Type B pancreatic cell (in vitro differentiated cells): ENCODE results near the gene CFLAR. TPM values are rescaled to one million over a fixed set of nuclear protein-coding genes. Genes with fewer than 3 reads are reported as not detected.

Source experiments
- DNase-seq: peaks from one replicate; pipeline ENCODE4 v3.0.0; 2021; ENCODE audit warnings: mixed read lengths; ENCODE audit not compliant: unreplicated experiment; ENCODE audit errors: extremely low spot score
- H3K27ac Mint-ChIP-seq: 2 replicates; pipeline ENCODE4 v1.8.0; 2021; ENCODE audit warnings: mild to moderate bottlenecking, mixed read lengths
- H3K27me3 Mint-ChIP-seq: 2 replicates; pipeline ENCODE4 v1.8.0; 2021; ENCODE audit warnings: mixed read lengths
- H3K36me3 Mint-ChIP-seq: 2 replicates; pipeline ENCODE4 v1.8.0; 2021; ENCODE audit warnings: mixed read lengths
- H3K4me1 Mint-ChIP-seq: one replicate; pipeline ENCODE4 v1.8.0; 2021; ENCODE audit warnings: mixed read lengths; ENCODE audit not compliant: unreplicated experiment
- H3K4me3 Mint-ChIP-seq: 2 replicates; pipeline ENCODE4 v1.8.0; 2021; ENCODE audit warnings: mild to moderate bottlenecking, mixed read lengths
- H3K9me3 Mint-ChIP-seq: 2 replicates; pipeline ENCODE4 v1.8.0; 2021; ENCODE audit warnings: mixed read lengths
- total RNA-seq: library from RNA; stranded (reverse); gene quantifications from 2 replicates; pipeline ENCODE4 v1.2.1, GENCODE V29; 2021; ENCODE audit warnings: low replicate concordance
- TF ChIP-seq, protein P1 (sequence below): fragments of 200-600 bp; sonication (generic); conservative IDR thresholded peaks from 2 replicates; pipeline ENCODE4 v1.5.0; 2021; ENCODE audit warnings: antibody characterized with exemption, mild to moderate bottlenecking

Gene CFLAR
- total RNA-seq, 1 donor from 2014 or later: 26.5 TPM

DNA sequence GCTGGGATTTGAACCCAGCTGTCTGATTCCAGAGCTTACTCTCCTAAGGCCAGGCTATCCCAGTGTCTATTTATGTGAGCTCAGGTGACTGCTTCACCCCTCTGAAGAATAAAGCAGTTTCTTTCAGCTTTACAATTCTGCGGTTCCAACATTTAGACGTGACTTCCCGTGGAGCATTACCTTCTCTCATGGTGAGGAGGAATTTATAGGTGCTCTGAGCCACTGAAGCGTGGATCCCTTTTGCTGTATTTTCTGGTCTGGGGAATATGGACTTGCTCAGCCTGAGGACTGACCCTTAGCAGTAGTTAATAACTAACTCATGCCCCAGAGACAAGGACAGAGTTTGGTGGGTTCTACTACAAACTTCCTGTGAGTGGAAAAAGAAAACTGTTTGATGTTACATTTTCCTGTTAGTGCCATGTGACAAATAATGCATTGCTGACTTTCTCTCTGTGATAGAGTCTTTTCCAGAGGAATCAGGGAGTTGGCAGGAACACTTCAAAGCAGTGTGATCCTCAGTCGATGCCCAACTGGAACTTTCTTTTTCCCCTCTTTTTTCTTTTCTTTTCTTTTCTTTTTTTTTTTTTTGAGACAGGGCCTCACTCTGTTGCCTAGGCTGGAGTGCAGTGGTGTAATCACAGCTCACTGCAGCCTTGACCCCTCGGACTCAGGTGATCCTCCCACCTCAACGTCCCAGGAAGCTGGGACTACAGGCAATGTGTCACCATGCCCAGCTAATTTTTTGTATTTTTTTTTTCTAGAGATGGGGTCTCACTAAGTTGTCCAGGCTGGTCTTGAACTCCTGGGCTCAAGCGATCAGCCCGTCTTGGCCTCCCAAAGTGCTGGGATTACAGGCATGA, 88.9 kb downstream of the CFLAR start:
- H3K27ac Mint-ChIP-seq: no peak overlapping the region
- H3K4me3 Mint-ChIP-seq: no peak overlapping the region
- no peaks in the 10 kb centered on the region for H3K9me3 Mint-ChIP-seq
- TF ChIP-seq, protein P1, sequence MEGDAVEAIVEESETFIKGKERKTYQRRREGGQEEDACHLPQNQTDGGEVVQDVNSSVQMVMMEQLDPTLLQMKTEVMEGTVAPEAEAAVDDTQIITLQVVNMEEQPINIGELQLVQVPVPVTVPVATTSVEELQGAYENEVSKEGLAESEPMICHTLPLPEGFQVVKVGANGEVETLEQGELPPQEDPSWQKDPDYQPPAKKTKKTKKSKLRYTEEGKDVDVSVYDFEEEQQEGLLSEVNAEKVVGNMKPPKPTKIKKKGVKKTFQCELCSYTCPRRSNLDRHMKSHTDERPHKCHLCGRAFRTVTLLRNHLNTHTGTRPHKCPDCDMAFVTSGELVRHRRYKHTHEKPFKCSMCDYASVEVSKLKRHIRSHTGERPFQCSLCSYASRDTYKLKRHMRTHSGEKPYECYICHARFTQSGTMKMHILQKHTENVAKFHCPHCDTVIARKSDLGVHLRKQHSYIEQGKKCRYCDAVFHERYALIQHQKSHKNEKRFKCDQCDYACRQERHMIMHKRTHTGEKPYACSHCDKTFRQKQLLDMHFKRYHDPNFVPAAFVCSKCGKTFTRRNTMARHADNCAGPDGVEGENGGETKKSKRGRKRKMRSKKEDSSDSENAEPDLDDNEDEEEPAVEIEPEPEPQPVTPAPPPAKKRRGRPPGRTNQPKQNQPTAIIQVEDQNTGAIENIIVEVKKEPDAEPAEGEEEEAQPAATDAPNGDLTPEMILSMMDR: no peak
- H3K36me3 Mint-ChIP-seq: no peaks in the 10 kb centered on the region
- DNase-seq: no peak
- peaks cover 14% of the 10 kb centered on the region for H3K4me1 Mint-ChIP-seq
- H3K27me3 Mint-ChIP-seq: no peaks in the 10 kb centered on the region

DNA sequence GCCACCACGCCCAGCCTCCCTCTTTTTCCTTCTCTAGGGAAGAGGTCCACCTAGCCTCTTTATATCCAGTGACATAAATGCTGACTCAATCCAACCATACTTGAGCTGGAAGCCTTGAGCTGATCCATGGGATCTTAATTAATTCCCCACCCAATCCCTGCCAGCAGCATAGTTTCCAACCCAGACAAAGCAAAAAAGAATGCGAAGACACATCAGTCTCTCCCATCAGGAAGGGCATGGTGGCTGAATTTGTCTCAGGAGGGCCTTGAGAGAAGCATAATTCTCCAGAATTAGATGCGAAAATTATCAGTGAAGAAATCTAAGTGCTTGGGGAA, 89.5 kb downstream of the CFLAR start:
- no peak overlapping the region for H3K4me3 Mint-ChIP-seq
- TF ChIP-seq, protein P1: no peak
- no peaks in the 10 kb centered on the region for H3K27me3 Mint-ChIP-seq
- peaks cover 14% of the 10 kb centered on the region for H3K4me1 Mint-ChIP-seq
- no peak overlapping the region for H3K27ac Mint-ChIP-seq
- H3K36me3 Mint-ChIP-seq: no peaks in the 10 kb centered on the region
- DNase-seq: no peak
- H3K9me3 Mint-ChIP-seq: no peaks in the 10 kb centered on the region

DNA sequence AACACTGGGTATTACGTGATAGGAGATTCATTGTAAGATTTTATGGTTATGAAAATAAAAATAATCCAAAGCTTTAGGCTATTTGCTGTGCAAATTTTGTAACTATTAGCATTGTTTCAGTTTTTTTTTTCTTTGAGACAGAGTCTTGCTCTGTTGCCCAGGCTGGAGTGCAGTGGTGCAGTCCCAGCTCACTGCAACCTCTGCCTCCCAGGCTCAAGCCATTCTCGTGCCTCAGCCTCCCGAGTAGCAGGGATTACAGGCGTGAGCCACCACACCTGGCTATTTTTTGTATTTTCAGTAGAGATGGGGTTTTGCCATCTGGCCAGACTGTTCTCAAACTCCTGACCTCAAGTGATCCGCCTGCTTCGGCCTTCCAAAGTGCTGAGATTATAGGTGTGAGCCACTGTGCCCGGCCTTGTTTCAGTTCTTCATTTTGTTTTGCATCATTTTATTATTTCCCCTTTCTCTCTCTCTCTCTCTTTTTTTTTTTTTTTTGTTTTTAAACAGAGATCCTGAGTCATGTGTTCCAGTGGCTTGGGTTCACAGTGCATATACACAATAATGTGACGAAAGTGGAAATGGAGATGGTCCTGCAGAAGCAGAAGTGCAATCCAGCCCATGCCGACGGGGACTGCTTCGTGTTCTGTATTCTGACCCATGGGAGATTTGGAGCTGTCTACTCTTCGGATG, 92.7 kb downstream of the CFLAR start:
- Mint-ChIP-seq H3K36me3 (no peaks in the 10 kb centered on the region), H3K9me3 (no peaks in the 10 kb centered on the region), H3K27ac (no peak overlapping the region), H3K4me3 (no peak overlapping the region), H3K4me1 (peaks cover 15% of the 10 kb centered on the region), H3K27me3 (no peaks in the 10 kb centered on the region)
- TF ChIP-seq, protein P1: no peak
- no peak for DNase-seq

DNA sequence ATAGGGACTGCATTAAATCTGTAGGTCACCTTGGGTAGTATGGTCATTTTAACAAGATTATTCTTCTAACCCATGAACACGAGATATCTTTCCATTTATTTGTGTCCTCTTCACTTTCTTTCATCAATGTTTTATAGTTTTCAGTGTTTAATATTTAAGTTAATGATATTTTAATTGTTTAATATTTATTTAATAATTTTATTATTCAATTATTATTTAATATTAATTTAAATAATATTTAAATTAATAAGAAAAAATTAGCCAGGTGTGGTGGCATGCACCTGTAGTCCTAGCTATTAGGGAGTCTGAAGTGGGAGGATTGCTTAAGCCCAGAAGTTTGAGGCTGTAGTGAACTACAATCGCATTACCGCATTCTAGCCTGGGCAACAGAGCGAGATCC, 100.0 kb downstream of the CFLAR start:
- Mint-ChIP-seq H3K4me1 (peaks cover 16% of the 10 kb centered on the region), H3K36me3 (no peaks in the 10 kb centered on the region), H3K27me3 (no peaks in the 10 kb centered on the region), H3K4me3 (no peak overlapping the region), H3K27ac (no peak overlapping the region), H3K9me3 (no peaks in the 10 kb centered on the region)
- TF ChIP-seq, protein P1: no peak
- DNase-seq: no peak

DNA sequence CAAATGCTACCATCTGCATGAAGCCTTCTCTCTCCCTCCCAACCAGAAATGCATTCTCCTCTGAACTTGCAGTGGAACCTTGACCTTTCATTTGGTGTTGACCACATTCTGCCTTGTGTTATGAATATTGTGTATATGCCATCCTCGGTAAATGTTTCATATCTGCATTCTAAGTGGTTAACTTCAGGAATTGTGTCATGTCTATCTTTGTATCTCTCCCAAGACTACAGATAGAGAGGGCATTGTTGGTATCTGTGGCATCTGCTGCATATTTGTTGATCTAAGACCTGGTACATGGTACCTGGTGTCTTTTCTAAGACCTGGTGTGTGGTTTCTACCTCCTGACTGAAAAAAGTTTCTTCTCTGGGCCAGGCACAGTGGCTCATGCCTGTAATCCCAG, 101.0 kb downstream of the CFLAR start:
- no peak overlapping the region for H3K27ac Mint-ChIP-seq
- H3K4me3 Mint-ChIP-seq: no peak overlapping the region
- no peaks in the 10 kb centered on the region for H3K27me3 Mint-ChIP-seq
- DNase-seq: no peak
- H3K9me3 Mint-ChIP-seq: no peaks in the 10 kb centered on the region
- TF ChIP-seq, protein P1: no peak
- H3K36me3 Mint-ChIP-seq: no peaks in the 10 kb centered on the region
- peaks cover 21% of the 10 kb centered on the region for H3K4me1 Mint-ChIP-seq
